HPDE6-E6E7 (cell line): ENCODE measurements around the gene DIAPH3.

Source experiments
- DNase-seq: peaks from one replicate; pipeline ENCODE4 v3.0.0; 2011; ENCODE audit warnings: missing footprints; ENCODE audit errors: extremely low spot score

DIAPH3 gene

DNA sequence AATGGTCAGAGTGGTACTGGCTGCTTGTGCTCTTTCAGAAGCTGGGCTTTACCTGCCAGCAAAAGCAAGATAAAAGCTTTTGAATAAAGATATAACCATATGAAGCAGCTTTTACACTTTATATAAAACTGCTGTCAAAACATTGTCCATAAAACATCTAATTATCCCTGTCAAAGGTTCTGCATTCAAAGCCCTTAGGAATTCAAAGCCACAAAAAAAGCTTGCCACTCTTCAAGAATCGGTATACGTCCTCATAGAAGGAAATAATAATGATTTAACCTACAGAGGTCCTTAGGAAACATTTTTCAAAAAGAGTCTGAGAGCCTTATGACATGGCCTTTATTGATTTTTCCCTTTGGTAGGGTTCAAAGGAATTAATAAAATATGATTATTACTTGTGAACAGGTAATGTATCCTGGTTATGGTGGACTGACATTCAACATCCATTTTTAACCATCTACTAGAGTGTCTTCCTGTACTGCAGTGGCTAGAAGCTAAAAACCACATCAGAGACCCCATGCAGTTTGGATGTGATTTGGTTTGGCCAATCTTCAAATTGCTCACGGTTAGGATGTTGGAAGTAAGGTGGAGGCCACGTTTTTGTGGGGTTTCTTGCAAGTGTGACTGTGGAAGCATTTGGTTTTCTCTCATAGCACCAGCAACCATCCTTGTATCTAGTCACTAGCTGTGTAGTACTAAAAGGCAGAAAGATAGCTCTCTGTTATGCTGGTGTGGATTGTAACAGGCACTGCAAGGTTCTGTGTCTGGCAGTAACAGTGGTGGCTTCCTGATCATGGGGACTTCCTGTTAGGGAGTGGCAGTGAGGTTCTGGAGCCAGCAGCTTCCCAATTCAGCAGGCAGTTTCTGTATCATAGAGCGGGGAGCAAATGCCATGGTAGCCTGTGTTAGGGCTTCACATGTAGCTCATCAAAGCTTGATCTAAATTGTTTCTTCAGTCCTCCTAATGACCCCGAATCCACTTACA is 441.5 kb downstream of the DIAPH3 start:
- DNase-seq: no peak

- no peak for DNase-seq
These were observed 448.1 kb downstream of the DIAPH3 start for GRCh38 chr13:59715611-59716010.

- no peak for DNase-seq
These were observed 452.6 kb downstream of the DIAPH3 start for GRCh38 chr13:59710996-59711701.

GRCh38 chr13:59710416-59710815 is 453.3 kb downstream of the DIAPH3 start:
- DNase-seq: no peak

GRCh38 chr13:59706101-59706976 is 457.4 kb downstream of the DIAPH3 start:
- no peak for DNase-seq

GRCh38 chr13:59702269-59702668 is 461.5 kb downstream of the DIAPH3 start:
- DNase-seq: no peak

DNA sequence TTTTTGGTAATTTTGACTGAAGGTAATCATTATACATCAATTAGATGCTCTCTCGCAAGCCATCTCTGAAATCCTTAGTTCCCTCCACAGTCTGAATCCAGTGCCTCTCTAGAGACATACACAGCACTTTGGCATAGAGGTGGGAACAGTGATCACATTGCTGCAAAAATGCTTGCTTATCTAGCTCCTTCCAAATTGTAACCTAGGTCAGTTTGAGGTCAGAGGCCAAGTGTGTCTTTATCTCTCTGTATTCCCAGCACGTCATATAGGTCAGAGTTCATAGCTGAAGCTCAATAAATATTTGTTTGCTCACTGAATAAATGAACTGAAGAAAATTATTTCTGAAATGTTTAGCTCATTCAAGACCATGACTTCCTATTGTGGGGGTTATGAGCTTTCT is 462.5 kb downstream of the DIAPH3 start:
- no peak for DNase-seq

DNA sequence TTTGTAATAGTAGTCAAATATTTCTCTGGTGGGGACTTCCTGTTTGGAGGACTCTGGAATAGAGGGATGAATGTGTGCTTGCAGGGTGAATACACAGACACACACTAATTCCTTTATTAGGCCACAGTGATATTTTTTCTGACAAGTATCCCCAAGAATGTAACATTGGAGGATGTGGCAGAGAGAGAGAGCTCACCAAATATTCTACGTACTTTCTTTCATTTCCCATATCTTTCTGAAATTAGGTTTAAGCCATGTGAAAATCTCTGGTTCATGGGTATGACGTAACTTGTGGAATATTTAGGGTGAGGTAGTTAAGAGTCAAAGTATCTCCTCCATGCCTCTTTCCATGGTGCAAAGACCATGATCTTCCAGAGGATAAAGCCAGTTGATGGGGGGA is 463.4 kb downstream of the DIAPH3 start:
- DNase-seq: no peak

GRCh38 chr13:59696271-59696670 is 467.5 kb downstream of the DIAPH3 start:
- DNase-seq: no peak

DNA sequence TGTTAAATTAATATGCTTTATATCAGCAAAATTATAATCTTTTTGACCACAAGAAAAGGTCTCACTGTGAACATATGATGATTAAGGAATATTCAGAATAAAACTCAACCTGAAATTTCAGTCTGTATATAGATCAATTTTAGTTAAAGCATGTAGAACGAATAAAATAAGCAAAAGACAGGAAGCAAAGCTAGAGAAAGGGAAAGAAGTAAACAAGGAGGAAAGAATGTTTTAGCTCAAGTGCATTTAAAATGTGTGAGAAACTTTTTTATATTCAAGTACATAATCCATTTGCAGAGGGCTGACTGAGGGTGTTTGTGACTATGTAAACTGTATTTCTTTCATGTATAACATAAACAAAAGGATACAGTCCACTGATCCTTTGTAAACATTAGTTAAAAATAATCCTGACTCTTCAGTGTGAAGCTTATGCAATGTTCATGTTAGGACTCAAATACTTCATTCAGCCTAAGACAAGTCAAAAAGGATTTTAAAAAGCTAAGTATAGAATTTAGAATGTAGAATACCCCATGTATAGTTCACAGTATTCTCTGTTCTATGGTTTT is 472.1 kb downstream of the DIAPH3 start:
- DNase-seq: no peak

DNA sequence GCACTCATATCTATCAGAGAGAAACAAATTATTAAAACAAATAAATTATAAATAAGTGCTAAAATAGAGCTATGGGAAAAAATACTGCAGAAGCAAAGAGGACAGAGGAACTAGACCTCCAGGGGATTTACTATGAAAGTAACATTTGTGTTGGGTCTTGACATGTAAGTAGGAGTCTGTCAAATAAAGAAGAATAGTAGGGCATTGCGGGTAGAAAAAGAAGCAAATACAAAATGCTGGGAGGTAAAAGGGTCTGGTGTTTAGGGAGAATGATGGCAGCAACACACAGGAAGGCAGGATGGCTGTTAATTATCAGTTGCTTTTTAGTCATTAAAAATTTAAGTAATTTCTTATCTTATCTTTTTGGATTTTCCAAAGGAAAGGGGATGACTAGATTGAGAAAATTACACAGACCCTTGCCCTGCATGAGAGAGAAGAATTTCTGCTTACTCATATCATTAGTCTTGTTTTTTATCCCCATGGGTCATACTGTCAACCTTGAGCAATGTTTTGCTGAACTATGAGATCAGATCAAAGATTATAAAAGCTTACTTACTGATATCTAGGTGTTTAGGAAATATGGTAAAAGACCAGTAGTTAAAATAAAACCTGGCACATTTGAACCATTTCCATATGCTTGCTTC is 472.7 kb downstream of the DIAPH3 start:
- DNase-seq: no peak

DNA sequence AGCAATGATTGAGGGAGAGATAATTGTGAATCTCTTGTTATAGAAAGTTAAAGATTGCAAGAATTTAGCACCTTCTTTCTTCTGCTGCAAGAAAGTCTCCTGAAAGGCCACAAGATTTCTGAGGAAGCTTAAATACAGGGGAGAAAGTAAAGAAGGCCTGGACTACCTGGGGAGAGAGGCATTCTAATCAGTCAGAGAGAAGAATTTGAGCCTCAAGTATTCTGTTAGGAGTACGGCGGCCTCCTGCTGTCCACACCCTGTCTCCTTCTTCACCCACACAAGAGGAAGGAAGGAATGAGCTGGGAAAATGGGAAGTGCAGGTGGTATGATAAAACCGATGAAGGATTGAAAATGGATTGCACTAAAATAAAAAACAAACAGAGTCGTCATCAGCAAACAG is 474.7 kb downstream of the DIAPH3 start:
- no peak for DNase-seq

DNA sequence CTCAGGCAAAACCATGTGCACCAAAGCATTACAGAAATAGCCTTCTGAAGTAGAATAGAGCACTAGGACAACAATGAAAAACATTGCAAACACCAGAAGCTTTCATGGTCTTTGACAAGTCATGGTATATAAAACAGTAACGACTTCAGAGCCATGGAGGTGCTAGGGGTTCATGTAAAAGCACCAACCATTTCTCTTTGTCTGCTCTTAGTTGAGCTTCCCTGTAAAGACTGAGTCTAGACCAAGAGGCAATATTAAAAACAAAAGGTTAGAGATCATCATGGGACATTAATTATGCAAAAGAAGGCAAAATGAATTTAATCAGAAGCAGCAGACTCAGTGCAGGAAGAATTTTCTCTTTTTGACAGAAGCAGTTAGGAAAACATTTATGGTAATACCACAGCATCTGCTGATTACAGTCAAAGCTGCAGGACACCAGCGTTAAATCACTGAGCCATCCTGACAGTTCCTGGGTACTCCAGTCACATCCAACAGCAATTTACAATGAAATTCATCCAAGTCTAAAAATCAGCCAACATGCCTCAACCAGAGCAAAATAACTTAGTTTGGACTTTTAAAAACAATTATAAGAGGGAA is 476.8 kb downstream of the DIAPH3 start:
- DNase-seq: no peak

- DNase-seq: no peak
These were observed 479.6 kb downstream of the DIAPH3 start for GRCh38 chr13:59684105-59684504.

GRCh38 chr13:59681636-59682311 is 482.0 kb downstream of the DIAPH3 start:
- DNase-seq: no peak

- peak; percentile 3 for DNase-seq
These were observed 483.2 kb downstream of the DIAPH3 start for GRCh38 chr13:59680429-59681024.

DNA sequence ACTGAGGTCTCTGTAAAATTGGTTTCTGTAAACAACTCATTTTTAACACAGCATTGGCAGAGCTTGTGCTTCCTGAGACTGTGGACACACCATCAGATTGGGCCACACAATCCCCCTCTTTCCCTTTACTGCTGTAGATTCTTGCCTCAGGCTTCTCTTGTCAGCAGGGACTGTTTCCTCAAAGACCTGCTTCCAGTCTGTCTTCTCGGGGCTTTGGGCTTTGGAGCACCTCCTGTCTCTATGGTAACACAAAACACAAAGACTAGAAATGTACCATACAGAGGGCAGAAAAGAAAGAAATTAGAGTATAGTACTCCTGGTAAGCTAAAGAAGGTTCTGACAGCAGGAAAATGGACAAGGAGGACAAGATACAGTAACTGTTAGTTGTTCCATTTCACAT is 484.5 kb downstream of the DIAPH3 start:
- DNase-seq: no peak

GRCh38 chr13:59677966-59678814 is 485.5 kb downstream of the DIAPH3 start:
- no peak for DNase-seq

DNA sequence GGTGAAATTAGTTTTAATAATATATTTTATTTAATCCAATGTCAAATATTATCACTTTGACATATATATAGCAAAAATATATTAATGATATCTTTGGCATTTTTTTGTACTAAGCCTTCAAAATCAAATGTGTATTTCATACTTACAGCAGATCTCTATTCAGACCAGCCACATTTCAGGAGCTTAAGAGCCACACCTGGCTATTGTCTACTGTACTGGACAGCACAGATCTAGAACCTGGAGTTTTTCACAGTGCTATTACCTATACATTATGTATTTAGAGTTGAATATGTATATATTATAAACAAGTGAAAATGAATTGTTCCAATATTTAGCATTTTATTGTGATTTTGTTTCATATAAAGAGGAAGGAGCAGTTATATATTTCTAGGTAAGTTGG is 486.3 kb downstream of the DIAPH3 start:
- DNase-seq: no peak
